Epithelial cell of proximal tubule (primary cell): ENCODE measurements around the gene NRXN3. TPM values are rescaled to one million over a fixed set of nuclear protein-coding genes. Genes with fewer than 3 reads are reported as not detected.
"Not testable (repeated sequence)": the region's sequence is repeated elsewhere in the genome, so short reads cannot be mapped to it uniquely, and the experiment has no call there.

ENCODE experiments used
- DNase-seq: peaks from one replicate; pipeline ENCODE4 v3.0.0-alpha.2; 2011; ENCODE audit warnings: low read depth
- H3K4me3 ChIP-seq: 2 replicates; pipeline ENCODE4 v1.5.1; 2011; ENCODE audit warnings: low read depth, mild to moderate bottlenecking, low read length
- total RNA-seq: library from RNA; depleted of rRNA; stranded (reverse); fragments of >200 nt; gene quantifications from 2 replicates; pipeline ENCODE4 v1.2.3, GENCODE V29; 2015
- TF ChIP-seq, protein P1 (sequence below): conservative IDR thresholded peaks from 2 replicates; pipeline ENCODE4 v1.5.1; 2012; ENCODE audit warnings: low read depth, mild to moderate bottlenecking, low read length

The NRXN3 gene
- total RNA-seq, 1 donor from 2014 or later, result 1.2 TPM

GRCh38 chr14:79742142-79742541, 1572.0 kb downstream of the NRXN3 start:
- TF ChIP-seq, protein P1, sequence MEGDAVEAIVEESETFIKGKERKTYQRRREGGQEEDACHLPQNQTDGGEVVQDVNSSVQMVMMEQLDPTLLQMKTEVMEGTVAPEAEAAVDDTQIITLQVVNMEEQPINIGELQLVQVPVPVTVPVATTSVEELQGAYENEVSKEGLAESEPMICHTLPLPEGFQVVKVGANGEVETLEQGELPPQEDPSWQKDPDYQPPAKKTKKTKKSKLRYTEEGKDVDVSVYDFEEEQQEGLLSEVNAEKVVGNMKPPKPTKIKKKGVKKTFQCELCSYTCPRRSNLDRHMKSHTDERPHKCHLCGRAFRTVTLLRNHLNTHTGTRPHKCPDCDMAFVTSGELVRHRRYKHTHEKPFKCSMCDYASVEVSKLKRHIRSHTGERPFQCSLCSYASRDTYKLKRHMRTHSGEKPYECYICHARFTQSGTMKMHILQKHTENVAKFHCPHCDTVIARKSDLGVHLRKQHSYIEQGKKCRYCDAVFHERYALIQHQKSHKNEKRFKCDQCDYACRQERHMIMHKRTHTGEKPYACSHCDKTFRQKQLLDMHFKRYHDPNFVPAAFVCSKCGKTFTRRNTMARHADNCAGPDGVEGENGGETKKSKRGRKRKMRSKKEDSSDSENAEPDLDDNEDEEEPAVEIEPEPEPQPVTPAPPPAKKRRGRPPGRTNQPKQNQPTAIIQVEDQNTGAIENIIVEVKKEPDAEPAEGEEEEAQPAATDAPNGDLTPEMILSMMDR, result no peak
- DNase-seq, result no peak

DNA sequence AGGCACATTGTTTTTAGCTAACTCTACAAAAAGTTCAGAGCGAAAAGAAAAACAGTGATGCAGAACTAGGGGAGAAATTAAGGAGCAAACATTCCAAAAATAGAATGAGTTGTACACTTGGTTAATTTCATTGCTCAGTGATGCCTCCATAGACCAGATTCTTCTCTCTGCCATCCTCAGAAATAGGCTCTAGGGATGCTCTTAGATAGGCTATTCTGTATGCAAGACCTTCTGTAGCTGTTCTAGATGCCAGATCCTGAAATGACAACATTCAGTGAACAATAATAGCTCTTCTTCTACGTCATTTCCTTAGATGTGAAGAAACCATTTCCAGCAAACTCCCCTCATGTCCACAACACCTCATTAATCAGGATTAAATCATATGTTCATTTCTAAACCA, 1574.9 kb downstream of the NRXN3 start:
- no peak for DNase-seq
- TF ChIP-seq, protein P1, result no peak
- H3K4me3 ChIP-seq, result no peak overlapping the region

More at GRCh38 chr14:79742142-79742541, 1572.0 kb downstream of the NRXN3 start:
- H3K4me3 ChIP-seq, result no peak overlapping the region

DNA sequence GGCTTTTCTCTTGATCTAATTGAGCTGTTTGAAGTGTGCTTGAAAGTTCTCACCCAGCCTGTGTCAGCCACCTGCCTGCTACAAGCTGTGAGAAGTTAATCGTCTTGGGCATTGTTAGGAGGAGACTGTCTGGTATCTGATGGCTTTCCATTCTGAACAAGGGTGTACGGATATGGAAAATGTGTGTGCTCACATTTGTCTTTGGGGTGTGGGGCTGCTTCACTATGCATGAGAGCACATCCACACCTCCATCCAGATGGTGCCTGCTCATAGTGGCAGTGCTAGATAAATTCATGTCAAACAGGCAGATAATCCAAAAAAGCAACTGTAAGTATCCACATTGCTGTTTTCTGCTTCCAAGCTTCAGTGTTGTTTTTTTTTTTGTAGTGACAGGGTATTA, 1578.9 kb downstream of the NRXN3 start:
- no peak overlapping the region for H3K4me3 ChIP-seq
- TF ChIP-seq, protein P1, result no peak
- DNase-seq, result no peak

GRCh38 chr14:79758985-79759384, 1588.8 kb downstream of the NRXN3 start:
- no peak for DNase-seq
- no peak overlapping the region for H3K4me3 ChIP-seq
- TF ChIP-seq, protein P1, result no peak

DNA sequence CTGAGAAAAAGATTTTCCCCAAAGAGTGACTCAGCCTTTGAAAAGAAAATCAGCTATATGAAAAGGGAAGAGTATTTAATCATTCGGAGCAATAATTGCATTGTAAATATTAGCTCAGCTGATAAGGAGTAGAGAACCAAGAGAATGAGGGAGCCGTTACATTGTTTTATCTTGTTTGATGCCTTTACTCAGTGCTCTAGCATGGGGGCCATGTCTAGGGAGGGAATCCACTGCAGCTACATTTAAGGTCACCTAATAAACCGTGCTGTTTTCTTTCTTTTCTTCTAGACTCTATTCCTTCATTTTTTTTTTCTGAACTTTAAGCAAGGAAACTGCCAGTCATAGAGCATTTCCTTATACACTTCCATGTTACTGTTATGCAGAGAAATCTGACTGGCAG, 1594.2 kb downstream of the NRXN3 start:
- DNase-seq, result no peak
- TF ChIP-seq, protein P1, result no peak
- no peak overlapping the region for H3K4me3 ChIP-seq

DNA sequence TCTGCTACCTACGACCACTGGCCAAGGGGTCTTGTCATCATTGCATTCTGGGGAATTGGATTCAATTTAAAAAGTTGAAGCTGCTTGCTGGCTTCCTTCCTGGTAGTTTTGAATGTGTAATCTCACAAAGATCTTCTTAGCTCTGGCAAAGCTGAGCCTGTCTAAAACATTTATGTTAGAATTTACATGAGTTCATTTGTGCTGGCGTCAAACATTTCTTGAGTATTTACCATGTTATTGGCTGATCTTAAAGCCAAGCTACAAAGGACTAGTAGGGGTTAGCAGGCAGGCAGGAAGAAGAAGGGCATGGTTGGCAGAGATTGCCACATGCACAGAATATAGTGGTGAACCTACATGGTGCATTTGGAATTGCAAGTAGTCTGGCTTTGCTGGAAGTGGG, 1596.3 kb downstream of the NRXN3 start:
- DNase-seq, result no peak
- TF ChIP-seq, protein P1, result no peak
- no peak overlapping the region for H3K4me3 ChIP-seq

DNA sequence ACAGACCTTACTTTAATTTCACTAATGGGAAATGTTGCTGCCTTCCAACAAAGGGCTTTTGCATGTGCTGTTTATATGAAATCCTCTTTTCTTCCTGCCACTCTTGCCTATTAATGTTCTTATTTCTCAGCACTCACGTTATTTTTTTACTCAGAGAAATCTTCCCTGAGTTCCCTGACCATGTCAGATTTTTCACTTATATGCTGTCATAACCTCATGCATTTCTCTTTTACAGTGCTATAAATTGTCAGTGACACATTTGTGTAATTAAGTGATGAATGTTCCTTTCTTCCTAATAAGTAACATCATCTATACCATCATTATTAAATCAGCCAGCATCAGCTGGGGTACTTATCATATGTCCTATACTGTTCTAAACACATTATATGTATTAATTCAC, 1597.1 kb downstream of the NRXN3 start:
- DNase-seq, result no peak
- H3K4me3 ChIP-seq, result no peak overlapping the region
- TF ChIP-seq, protein P1, result no peak

- not testable (repeated sequence) for DNase-seq, H3K4me3 ChIP-seq
These were observed 1597.5 kb downstream of the NRXN3 start for GRCh38 chr14:79767721-79768120.
